Measurements from ENCODE around the gene TRIM41.
"Not testable (repeated sequence)": the region's sequence is repeated elsewhere in the genome, so short reads cannot be mapped to it uniquely, and the experiment has no call there.

The TRIM41 gene

DNA sequence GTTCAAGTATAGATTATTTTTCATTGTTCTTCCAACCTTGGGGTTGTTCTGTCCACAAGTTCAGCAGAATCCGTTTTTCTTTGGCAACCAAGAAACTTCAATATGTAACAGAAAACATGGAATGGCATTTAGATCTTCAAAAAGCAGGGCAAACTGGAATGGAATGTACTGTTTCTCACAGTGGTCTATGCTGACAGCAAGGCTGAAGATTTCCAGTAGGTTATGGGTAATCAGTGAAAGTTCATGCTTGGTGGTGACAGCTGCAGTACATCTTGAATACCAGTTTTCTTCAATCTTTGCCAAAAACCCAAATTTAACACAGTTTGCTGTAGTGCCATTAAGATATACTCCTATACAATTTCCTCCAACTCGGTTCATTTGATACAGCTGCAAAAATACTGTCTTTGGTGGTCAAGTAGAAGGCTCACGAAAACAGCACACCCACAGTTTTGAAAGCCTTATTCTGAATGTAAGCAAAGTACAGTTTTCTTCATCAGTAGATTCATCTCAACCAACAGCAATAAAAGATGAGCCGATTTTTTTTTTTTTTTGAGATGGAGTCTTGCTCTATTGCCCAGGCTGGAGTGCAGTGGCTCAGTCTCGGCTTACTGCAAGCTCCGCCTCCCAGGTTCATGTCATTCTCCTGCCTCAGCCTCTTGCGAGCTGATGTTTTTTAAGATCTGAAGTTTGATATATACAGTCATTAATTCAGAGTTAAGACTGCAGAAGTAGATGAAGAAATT, 32.9 kb downstream of the TRIM41 start:
- TF ChIP-seq GATA1 (IDR thresholded peaks at IDR 0.05; ENCODE audit: low read depth, low read length) (no peak), POLR2A (IDR thresholded peaks at IDR 0.05; ENCODE audit: low read length) (peak; percentile 9)
- DNase-seq = no peak

DNA sequence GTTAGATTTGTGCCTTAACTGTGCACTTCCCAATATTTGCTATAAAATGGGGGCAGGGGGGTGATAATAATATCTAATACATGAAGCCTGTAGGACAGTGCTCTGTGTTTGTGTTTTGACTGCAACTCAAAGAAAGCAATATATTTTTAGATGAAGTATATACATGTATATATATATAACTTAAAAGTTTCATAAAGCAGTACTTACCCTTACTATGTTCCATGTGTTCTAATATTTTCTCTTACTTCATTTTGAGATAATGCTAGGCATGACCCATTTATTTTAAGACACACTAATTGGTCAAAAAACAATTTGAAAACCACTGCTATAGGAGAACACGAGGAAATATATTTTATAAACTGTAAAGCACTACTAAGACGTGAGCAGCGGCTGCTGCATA, 35.5 kb downstream of the TRIM41 start:
- no peak for TF ChIP-seq GATA1 (IDR thresholded peaks at IDR 0.05; ENCODE audit: low read depth, low read length)
- no peak for TF ChIP-seq POLR2A (IDR thresholded peaks at IDR 0.05; ENCODE audit: low read length)
- no peak for DNase-seq

GRCh38 chr5:181259283-181259682, 36.2 kb downstream of the TRIM41 start:
- TF ChIP-seq POLR2A (IDR thresholded peaks at IDR 0.05; ENCODE audit: low read length) = peak; percentile 21
- TF ChIP-seq GATA1 (IDR thresholded peaks at IDR 0.05; ENCODE audit: low read depth, low read length) = no peak
- no peak for DNase-seq

- DNase-seq = no peak
- TF ChIP-seq POLR2A (IDR thresholded peaks at IDR 0.05; ENCODE audit: low read length) (no peak), GATA1 (IDR thresholded peaks at IDR 0.05; ENCODE audit: low read depth, low read length) (no peak)
Measured at GRCh38 chr5:181259974-181260719, 37.1 kb downstream of the TRIM41 start.

DNA sequence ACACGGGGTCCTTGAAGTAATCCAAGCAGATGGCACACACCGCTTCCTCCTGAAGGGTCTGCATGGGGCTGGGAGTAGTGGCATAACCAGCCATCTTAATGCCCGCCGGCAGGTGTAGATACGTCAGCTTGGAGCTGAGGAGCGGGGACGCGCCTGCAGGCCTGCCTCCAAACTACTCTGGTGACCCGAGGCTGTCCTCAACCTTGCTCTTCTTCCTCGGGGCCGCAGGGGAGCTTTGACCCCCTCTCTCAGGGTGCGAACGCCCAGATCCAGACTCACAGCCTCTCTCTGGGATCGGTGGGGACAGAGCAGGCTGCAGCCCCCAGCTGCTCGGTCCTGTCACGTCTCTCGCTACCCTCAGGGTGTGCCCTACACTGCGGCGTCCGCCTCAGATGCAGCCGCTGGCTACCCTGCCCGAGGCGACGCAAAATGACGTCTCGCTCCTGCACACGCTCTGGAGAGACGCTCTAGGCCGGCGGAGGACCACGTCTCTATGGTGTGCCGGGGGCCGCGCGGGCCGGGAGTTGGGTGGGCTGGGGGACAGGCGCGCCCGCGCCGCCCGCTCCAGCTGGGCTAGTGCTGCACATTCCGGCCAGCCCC, 37.7 kb downstream of the TRIM41 start, which contains the start of gene TRIM52:
TSS of gene TRIM52 (minus strand) at position 424 of the 600 bp plus-strand sequence. CDS start at position 94, 330 bp downstream.
- no peak for DNase-seq
- TF ChIP-seq GATA1 (IDR thresholded peaks at IDR 0.05; ENCODE audit: low read depth, low read length) (no peak), POLR2A (IDR thresholded peaks at IDR 0.05; ENCODE audit: low read length) (peak; percentile 95)

- DNase-seq = no peak
- TF ChIP-seq POLR2A (IDR thresholded peaks at IDR 0.05; ENCODE audit: low read length) (peak; percentile 60), GATA1 (IDR thresholded peaks at IDR 0.05; ENCODE audit: low read depth, low read length) (no peak)
Measured at GRCh38 chr5:181261320-181262049, 38.4 kb downstream of the TRIM41 start.

- DNase-seq = no peak
- no peak for TF ChIP-seq GATA1 (IDR thresholded peaks at IDR 0.05; ENCODE audit: low read depth, low read length)
- TF ChIP-seq POLR2A (IDR thresholded peaks at IDR 0.05; ENCODE audit: low read length) = no peak
Measured at GRCh38 chr5:181263633-181264032, 40.6 kb downstream of the TRIM41 start.

DNA sequence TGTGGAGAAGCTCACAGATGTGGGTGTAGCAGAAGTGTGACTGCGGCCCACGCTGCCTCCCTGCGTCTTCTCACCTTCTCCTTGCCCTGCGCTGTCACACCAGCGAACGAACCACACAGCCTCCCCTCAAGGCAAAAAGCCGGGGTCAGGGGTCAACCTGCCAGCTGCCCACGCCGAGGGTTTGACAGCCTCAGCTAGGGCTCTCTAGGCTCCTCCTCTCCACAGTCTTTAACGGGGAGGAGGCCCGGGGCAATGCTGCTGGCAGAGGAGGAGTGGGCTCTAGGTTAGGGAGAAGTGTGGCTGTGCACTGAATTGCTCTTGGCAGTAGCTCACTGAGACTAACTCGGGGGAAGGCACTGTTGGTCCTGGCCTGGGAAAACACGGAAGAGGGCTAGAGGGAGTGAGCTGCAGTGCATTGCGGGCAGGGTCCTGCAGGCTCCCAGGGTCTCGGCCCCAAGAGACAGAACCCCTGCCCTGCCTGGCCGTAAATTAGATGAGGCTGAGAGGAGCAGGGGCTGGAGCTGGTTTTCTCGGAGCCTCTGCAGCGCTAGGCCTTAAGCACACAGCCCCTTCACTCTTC, 42.1 kb downstream of the TRIM41 start:
- no peak for TF ChIP-seq GATA1 (IDR thresholded peaks at IDR 0.05; ENCODE audit: low read depth, low read length)
- TF ChIP-seq POLR2A (IDR thresholded peaks at IDR 0.05; ENCODE audit: low read length) = no peak
- no peak for DNase-seq

DNA sequence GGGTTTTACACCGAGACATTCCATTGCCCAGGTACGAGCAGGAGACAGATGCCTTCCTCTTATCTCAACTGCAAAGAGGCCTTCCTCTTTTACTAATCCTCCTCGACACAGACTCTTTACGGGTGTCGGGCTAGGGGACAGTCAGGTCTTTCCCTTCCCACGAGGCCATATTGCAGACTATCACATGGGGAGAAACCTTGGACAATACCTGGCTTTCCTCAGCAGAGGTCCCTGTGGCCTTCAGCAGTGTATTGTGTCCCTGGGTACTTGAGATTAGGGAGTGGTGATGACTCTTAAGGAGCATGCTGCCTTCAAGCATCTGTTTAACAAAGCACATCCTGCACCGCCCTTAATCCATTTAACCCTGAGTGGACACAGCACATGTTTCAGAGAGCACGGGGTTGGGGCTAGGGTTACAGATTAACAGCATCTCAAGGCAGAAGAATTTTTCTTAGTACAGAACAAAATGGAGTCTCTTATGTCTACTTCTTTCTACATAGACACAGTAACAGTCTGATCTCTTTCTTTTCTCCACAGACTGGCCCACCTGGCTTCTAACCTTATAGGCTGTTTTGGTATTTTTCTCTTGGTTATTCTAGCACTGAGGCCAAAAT, 44.3 kb downstream of the TRIM41 start:
- DNase-seq = not testable (repeated sequence)

DNA sequence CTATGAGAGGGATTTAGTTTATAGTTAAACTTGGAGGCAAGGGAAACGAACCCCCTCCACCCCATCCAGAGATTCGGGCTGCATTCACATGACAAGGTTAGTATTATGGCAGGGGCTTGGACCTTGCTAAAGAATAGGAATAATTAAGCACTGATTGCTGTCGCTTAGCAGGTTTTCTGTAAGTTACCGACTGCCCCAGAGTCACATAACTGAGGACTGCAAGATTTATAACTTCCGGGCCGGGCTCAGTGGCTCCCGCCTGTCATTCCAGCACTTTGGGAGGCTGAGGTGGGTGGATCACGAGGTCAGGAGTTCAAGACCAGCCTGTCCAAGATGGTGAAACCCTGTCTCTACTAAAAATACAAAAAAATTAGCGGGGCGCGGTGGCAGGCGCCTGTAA, 44.8 kb downstream of the TRIM41 start:
- DNase-seq = not testable (repeated sequence)

DNA sequence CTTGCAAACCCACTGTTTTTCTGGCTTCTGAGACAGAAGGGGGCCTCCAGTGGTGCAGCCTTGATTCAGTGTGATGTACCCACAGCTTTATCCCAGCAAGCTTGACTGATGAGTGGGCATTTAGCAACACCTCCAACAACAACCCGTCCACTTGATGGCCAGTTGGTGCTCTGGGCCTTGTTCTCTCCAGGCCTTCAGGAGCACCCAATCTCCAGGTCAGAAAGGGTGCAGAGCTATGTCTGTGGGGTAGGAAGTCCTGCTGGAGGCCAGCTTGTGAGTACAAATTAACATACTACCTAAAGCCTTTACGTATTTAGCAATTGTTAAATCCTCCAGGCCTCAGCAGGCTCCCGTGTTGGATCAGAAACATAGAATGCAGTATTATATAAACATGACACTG, 48.0 kb downstream of the TRIM41 start:
- no peak for DNase-seq
- TF ChIP-seq GATA1 (IDR thresholded peaks at IDR 0.05; ENCODE audit: low read depth, low read length) (no peak), POLR2A (IDR thresholded peaks at IDR 0.05; ENCODE audit: low read length) (no peak)

DNA sequence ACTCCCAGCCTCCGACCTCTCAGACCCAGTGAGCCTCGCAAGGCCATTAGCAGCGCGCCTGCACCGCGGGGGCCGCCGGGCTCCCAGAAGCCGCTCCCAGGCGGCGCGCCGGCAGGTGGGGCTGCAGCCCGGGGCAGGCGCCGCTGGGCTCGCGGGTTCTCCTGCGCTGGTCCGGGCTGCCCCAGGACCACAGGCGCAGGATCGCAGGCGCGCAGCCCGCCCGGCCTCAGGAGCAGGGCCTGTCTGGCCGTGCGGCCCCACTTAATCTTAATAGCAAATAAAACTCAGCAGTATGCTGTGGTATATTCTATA, 50.3 kb downstream of the TRIM41 start:
- DNase-seq = not testable (repeated sequence)

GRCh38 chr5:181280251-181280762, 57.2 kb downstream of the TRIM41 start:
- DNase-seq = no peak
- TF ChIP-seq GATA1 (IDR thresholded peaks at IDR 0.05; ENCODE audit: low read depth, low read length) (no peak), POLR2A (IDR thresholded peaks at IDR 0.05; ENCODE audit: low read length) (no peak)

Measured in erythroblast (primary cell).